Lung (tissue), 12 donors: ENCODE data around the gene NOD1. TPM values are rescaled to one million over a fixed set of nuclear protein-coding genes. Genes with fewer than 3 reads are reported as not detected.

Experiments
- ATAC-seq: fragments of 200-7000 bp; cut with Tn5 transposase; one replicate; pipeline ENCODE4 v1.9.1; 2020; ENCODE audit warnings: moderate number of reproducible peaks; ENCODE audit not compliant: insufficient read depth, low FRiP score
- DNase-seq, 3 donors: peaks; one replicate each; pipeline ENCODE4 v3.0.0-alpha.2; 2013 to 2017
- H3K27ac ChIP-seq, 2 donors: one replicate each; pipeline ENCODE4 v1.5.1; 2013; ENCODE audit warnings: mild to moderate bottlenecking in 2 of 2, moderate library complexity in 2 of 2, control low read depth in 1 of 2, inconsistent platforms in 1 of 2, low read depth in 1 of 2, low read length in 1 of 2
- H3K27me3 ChIP-seq, 3 donors: one replicate each; pipeline ENCODE4 v1.5.1; 2013; ENCODE audit warnings: low read length in 2 of 3; ENCODE audit not compliant: control insufficient read depth in 3 of 3, insufficient read depth in 3 of 3
- H3K36me3 ChIP-seq, 4 donors: one replicate each; pipeline ENCODE4 v1.5.1; 2013; ENCODE audit warnings: low read length in 4 of 4, mild to moderate bottlenecking in 1 of 4, moderate library complexity in 1 of 4; ENCODE audit not compliant: control insufficient read depth in 4 of 4, insufficient read depth in 4 of 4
- H3K4me1 ChIP-seq, 5 donors: one replicate each; pipeline ENCODE4 v1.5.1; 2013; ENCODE audit warnings: low read length in 5 of 5, mild to moderate bottlenecking in 2 of 5, moderate library complexity in 1 of 5; ENCODE audit not compliant: control insufficient read depth in 5 of 5, insufficient read depth in 5 of 5
- H3K4me3 ChIP-seq: one replicate; pipeline ENCODE4 v1.5.1; 2013; ENCODE audit warnings: mild to moderate bottlenecking, control low read depth, moderate library complexity
- H3K9ac ChIP-seq, 2 donors: one replicate each; pipeline ENCODE4 v1.5.1; 2013; ENCODE audit warnings: low read length in 2 of 2, control low read depth in 1 of 2; ENCODE audit not compliant: insufficient read depth in 1 of 2
- H3K9me3 ChIP-seq, 4 donors: one replicate each; pipeline ENCODE4 v1.5.1; 2013; ENCODE audit warnings: low read length in 3 of 4, mild to moderate bottlenecking in 1 of 4, moderate library complexity in 1 of 4; ENCODE audit not compliant: control insufficient read depth in 4 of 4, insufficient read depth in 3 of 4
- CTCF ChIP-seq: IDR thresholded peaks from 2 replicates; pipeline ENCODE4 v1.5.1; 2012; ENCODE audit warnings: mild to moderate bottlenecking; ENCODE audit errors: control extremely low read depth, extremely low read depth
- WGBS, 2 donors: extraction: QIAGEN DNeasy Blood & Tissue Kit; methylation state at CpG; one replicate each; pipeline ENCODE4 v1.1.7; 2013; 5-methylcytosine and 5-hydroxymethylcytosine counted together
- polyA plus RNA-seq, 2 donors: library from polyadenylated mRNA; stranded (reverse); fragments of 200-250 nt; gene quantifications; one replicate each; pipeline ENCODE4 v1.2.1, GENCODE V29; 2013
- total RNA-seq, 2 donors: library from RNA; depleted of rRNA in 1 of 2; stranded (reverse); fragments of >200 nt in 1 of 2; gene quantifications; one replicate each; pipeline ENCODE4 v1.2.1, GENCODE V29; 2014 to 2021
- donor health status: control.
- donor health status: control.
- donor health status: Bipolar disorder and iron deficiency.
- donor health status: healthy.
- donor health status: DM: yes; HTN: yes; CAD: no.

Gene NOD1
- total and polyA plus RNA-seq, 4 donors, result 11.5 to 46.1 (median 21.5) TPM

GRCh38 chr7:30465811-30466180 lies 12.8 kb downstream of the NOD1 start:
- H3K9me3 ChIP-seq, result no peaks in the 10 kb centered on the region
- WGBS, 2 donors, result 57 to 58% methylated on average over 2 of the region's 2 CpGs
- H3K4me3 ChIP-seq, result no peak overlapping the region
- peak overlapping the region in 1 of 2 donors; percentile 48 for H3K27ac ChIP-seq
- ATAC-seq (no peak), DNase-seq (no peak)
- no peaks in the 10 kb centered on the region for H3K27me3 ChIP-seq
- H3K9ac ChIP-seq, result no peak overlapping the region
- no peak for TF ChIP-seq CTCF
- H3K36me3 ChIP-seq, result peaks cover 0 to 3% (median 0%) of the 10 kb centered on the region in 4 donors
- peaks cover 26 to 46% (median 35%) of the 10 kb centered on the region in 5 donors for H3K4me1 ChIP-seq

GRCh38 chr7:30465046-30465810 lies 13.4 kb downstream of the NOD1 start:
- peak overlapping the region in 1 of 2 donors; percentile 37 for H3K27ac ChIP-seq
- no peak for TF ChIP-seq CTCF
- peaks cover 23 to 49% (median 32%) of the 10 kb centered on the region in 5 donors for H3K4me1 ChIP-seq
- 60 to 61% methylated on average over 5 of the region's 5 CpGs for WGBS, 2 donors
- peaks cover 0 to 4% (median 2%) of the 10 kb centered on the region in 4 donors for H3K36me3 ChIP-seq
- no peak overlapping the region for H3K9ac ChIP-seq
- H3K27me3 ChIP-seq, result no peaks in the 10 kb centered on the region
- ATAC-seq (no peak), DNase-seq (peak in 1 of 3 donors; percentile 29)
- no peak overlapping the region for H3K4me3 ChIP-seq
- H3K9me3 ChIP-seq, result no peaks in the 10 kb centered on the region

- Histone ChIP-seq H3K36me3 (peaks cover 0 to 6% (median 2%) of the 10 kb centered on the region in 4 donors), H3K4me3 (no peak overlapping the region), H3K27me3 (no peaks in the 10 kb centered on the region), H3K27ac (no peak overlapping the region), H3K9me3 (no peaks in the 10 kb centered on the region), H3K9ac (no peak overlapping the region), H3K4me1 (peaks cover 20 to 46% (median 32%) of the 10 kb centered on the region in 5 donors)
- DNase-seq, result no peak
- ATAC-seq, result no peak
- 29 to 53% methylated on average over 5 of the region's 5 CpGs for WGBS, 2 donors
- no peak for TF ChIP-seq CTCF
Observed at GRCh38 chr7:30464231-30464671, 14.3 kb downstream of the NOD1 start.
